Stimulated activated CD4-positive, alpha-beta T cell treated with anti-CD3 and anti-CD28 coated beads, Interleukin-4, amount 100 ng/mL, for 1 hour (primary cell): ENCODE results near the gene TMEM141.

Experiments used
- DNase-seq: peaks from one replicate; pipeline ENCODE4 v3.0.0-alpha.2; 2020

TMEM141 gene

GRCh38 chr9:136790640-136791515 is at the start of gene TMEM141:
Gene TMEM141 (plus strand): TSS chr9:136791344. CDS start chr9:136791371, 27 bp downstream.
- DNase-seq, result peak; percentile 100

GRCh38 chr9:136741883-136742571 is 49.1 kb upstream of the TMEM141 start:
- DNase-seq, result peak; percentile 46

GRCh38 chr9:136742591-136743391 is 48.4 kb upstream of the TMEM141 start, which contains the start of gene LCN10:
Gene LCN10 (minus strand): TSS chr9:136742940. CDS start chr9:136742903, 37 bp downstream.
- no peak for DNase-seq

- DNase-seq, result no peak
These were observed 47.4 kb upstream of the TMEM141 start for GRCh38 chr9:136743639-136744211.

- no peak for DNase-seq
These were observed 46.4 kb upstream of the TMEM141 start for GRCh38 chr9:136744773-136745172.

GRCh38 chr9:136745389-136746154 is 45.6 kb upstream of the TMEM141 start:
- DNase-seq, result no peak

GRCh38 chr9:136746155-136746490 is 45.0 kb upstream of the TMEM141 start:
- DNase-seq, result no peak

GRCh38 chr9:136746621-136747020 is 44.5 kb upstream of the TMEM141 start:
- DNase-seq, result no peak

GRCh38 chr9:136747161-136748060 is 43.7 kb upstream of the TMEM141 start:
- no peak for DNase-seq

GRCh38 chr9:136748201-136748600 is 42.9 kb upstream of the TMEM141 start, which contains the start of gene LCN6:
Gene LCN6 (minus strand): TSS chr9:136748525. CDS start chr9:136748483, 42 bp downstream.
- no peak for DNase-seq

- DNase-seq, result no peak
These were observed 42.2 kb upstream of the TMEM141 start for GRCh38 chr9:136748666-136749611.

GRCh38 chr9:136750526-136750925 is 40.6 kb upstream of the TMEM141 start:
- no peak for DNase-seq

GRCh38 chr9:136751244-136751643 is 39.9 kb upstream of the TMEM141 start:
- DNase-seq, result no peak

- DNase-seq, result no peak
These were observed 39.3 kb upstream of the TMEM141 start for GRCh38 chr9:136751814-136752213.

- no peak for DNase-seq
These were observed 37.6 kb upstream of the TMEM141 start for GRCh38 chr9:136753371-136754058.

GRCh38 chr9:136754059-136754572 is 37.0 kb upstream of the TMEM141 start:
- DNase-seq, result no peak

GRCh38 chr9:136754626-136755301 is 36.4 kb upstream of the TMEM141 start:
- no peak for DNase-seq
